Neutrophil (primary cell): ENCODE measurements around the gene VNN1.
A peak's percentile ranks its signal among the peaks of the same experiment; 100 is the strongest.

Experiments used
- H3K27ac ChIP-seq: fragments of 200-600 bp; sonication (generic); 2 replicates; pipeline ENCODE4 v1.5.1; 2016; ENCODE audit warnings: mild to moderate bottlenecking, moderate library complexity
- H3K27me3 ChIP-seq: fragments of 200-600 bp; sonication (generic); 2 replicates; pipeline ENCODE4 v1.6.0; 2016; ENCODE audit warnings: mild to moderate bottlenecking
- H3K36me3 ChIP-seq: fragments of 200-600 bp; sonication (generic); 2 replicates; pipeline ENCODE4 v1.5.1; 2017
- H3K4me1 ChIP-seq, 2 experiments: fragments of 200-600 bp in 1 of 2; sonication (generic) in 1 of 2; 1 replicate in 1 of 2; 2 replicates in 1 of 2; pipeline versions ENCODE4 v1.5.1 to v1.6.1; 2013 to 2016; ENCODE audit warnings: low read depth in 1 of 2, low read length in 1 of 2, mild to moderate bottlenecking in 1 of 2, moderate library complexity in 1 of 2; ENCODE audit not compliant: control insufficient read depth in 1 of 2, insufficient read depth in 1 of 2
- H3K4me3 ChIP-seq, 2 experiments: fragments of 200-600 bp in 1 of 2; sonication (generic) in 1 of 2; 1 replicate in 1 of 2; 2 replicates in 1 of 2; pipeline ENCODE4 v1.5.1; 2013 to 2016; ENCODE audit warnings: low read depth in 1 of 2, low read length in 1 of 2, mild to moderate bottlenecking in 1 of 2, moderate library complexity in 1 of 2
- H3K9me3 ChIP-seq: fragments of 200-600 bp; sonication (generic); 2 replicates; pipeline ENCODE4 v1.5.1; 2016
- TF ChIP-seq, protein P1 (sequence below): fragments of 200-600 bp; sonication (generic); IDR thresholded peaks from 2 replicates; pipeline ENCODE4 v1.5.1; 2016; ENCODE audit warnings: antibody characterized with exemption

Gene VNN1

DNA sequence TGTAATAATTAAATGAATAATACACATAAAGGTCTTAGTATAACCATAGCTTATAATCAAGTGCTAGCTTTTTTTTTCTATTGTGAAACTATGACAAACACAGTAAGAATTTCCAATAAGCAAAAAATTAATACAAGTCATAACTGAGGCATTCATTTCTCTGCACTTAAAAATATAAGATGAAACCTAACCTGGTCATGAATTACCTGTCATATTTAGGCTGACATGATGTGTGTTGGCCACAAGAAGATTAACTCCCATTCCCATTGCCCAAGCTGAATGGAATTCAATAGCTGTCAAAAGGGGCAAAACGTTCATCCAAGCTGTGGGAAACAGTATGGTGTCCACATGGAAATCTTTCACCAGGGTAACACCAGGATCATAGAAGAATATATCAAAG lies 38.4 kb upstream of the VNN1 start:
- H3K4me3 ChIP-seq = peak overlapping the region; percentile 84 to 86
- H3K4me1 ChIP-seq = peaks cover 74 to 85% of the 10 kb centered on the region in 2 experiments
- peak overlapping the region; percentile 91 for H3K27ac ChIP-seq
- H3K27me3 ChIP-seq = no peaks in the 10 kb centered on the region
- peaks cover 89% of the 10 kb centered on the region for H3K36me3 ChIP-seq
- TF ChIP-seq, protein P1, sequence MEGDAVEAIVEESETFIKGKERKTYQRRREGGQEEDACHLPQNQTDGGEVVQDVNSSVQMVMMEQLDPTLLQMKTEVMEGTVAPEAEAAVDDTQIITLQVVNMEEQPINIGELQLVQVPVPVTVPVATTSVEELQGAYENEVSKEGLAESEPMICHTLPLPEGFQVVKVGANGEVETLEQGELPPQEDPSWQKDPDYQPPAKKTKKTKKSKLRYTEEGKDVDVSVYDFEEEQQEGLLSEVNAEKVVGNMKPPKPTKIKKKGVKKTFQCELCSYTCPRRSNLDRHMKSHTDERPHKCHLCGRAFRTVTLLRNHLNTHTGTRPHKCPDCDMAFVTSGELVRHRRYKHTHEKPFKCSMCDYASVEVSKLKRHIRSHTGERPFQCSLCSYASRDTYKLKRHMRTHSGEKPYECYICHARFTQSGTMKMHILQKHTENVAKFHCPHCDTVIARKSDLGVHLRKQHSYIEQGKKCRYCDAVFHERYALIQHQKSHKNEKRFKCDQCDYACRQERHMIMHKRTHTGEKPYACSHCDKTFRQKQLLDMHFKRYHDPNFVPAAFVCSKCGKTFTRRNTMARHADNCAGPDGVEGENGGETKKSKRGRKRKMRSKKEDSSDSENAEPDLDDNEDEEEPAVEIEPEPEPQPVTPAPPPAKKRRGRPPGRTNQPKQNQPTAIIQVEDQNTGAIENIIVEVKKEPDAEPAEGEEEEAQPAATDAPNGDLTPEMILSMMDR = no peak
- H3K9me3 ChIP-seq = no peaks in the 10 kb centered on the region

DNA sequence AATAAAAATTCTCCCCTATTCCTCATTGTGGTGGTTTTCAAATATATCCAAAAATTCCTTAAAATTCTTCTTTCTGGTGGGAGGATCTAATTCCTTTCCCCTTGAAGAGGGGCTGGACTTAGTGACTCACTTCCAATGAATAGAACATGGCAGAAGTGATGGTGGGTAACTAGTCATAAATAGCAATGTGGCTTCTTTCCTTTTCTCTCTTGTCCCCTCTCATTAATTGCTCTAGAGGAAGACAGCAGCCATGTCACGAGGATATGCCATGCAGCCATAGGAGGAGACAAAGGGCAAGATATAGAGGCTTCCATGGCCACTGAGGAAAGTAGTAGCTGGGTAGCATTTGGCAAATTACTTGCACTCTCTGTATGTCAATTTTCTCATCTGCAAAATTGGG lies 38.0 kb upstream of the VNN1 start:
- Histone ChIP-seq H3K4me3 (peak overlapping the region; percentile 84 to 86), H3K36me3 (peaks cover 93% of the 10 kb centered on the region), H3K27ac (peak overlapping the region; percentile 91), H3K27me3 (no peaks in the 10 kb centered on the region), H3K4me1 (peaks cover 79 to 90% of the 10 kb centered on the region in 2 experiments), H3K9me3 (no peaks in the 10 kb centered on the region)
- TF ChIP-seq, protein P1 = no peak

DNA sequence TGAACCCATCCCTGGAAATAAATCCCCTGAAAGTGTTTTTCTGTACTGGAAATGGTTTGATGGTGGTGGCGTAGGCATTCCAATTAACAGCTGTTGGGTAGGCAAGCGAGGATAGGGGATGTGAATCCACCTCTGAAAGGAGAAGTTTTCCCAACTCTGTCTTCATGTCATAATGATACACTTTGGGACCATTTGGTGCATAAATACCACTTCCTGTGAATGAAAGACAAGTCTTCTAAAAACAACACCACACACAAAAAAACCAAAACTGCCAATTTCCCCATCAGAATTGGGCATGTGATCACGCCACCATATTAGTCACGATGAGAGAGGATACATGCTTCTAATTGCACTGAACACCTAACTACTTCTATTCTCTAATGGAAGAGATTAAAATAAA lies 37.5 kb upstream of the VNN1 start:
- Histone ChIP-seq H3K36me3 (peaks cover 98% of the 10 kb centered on the region), H3K4me3 (peak overlapping the region; percentile 84 to 86), H3K9me3 (no peaks in the 10 kb centered on the region), H3K4me1 (peaks cover 84 to 95% of the 10 kb centered on the region in 2 experiments), H3K27ac (peak overlapping the region; percentile 91), H3K27me3 (no peaks in the 10 kb centered on the region)
- TF ChIP-seq, protein P1 = no peak

DNA sequence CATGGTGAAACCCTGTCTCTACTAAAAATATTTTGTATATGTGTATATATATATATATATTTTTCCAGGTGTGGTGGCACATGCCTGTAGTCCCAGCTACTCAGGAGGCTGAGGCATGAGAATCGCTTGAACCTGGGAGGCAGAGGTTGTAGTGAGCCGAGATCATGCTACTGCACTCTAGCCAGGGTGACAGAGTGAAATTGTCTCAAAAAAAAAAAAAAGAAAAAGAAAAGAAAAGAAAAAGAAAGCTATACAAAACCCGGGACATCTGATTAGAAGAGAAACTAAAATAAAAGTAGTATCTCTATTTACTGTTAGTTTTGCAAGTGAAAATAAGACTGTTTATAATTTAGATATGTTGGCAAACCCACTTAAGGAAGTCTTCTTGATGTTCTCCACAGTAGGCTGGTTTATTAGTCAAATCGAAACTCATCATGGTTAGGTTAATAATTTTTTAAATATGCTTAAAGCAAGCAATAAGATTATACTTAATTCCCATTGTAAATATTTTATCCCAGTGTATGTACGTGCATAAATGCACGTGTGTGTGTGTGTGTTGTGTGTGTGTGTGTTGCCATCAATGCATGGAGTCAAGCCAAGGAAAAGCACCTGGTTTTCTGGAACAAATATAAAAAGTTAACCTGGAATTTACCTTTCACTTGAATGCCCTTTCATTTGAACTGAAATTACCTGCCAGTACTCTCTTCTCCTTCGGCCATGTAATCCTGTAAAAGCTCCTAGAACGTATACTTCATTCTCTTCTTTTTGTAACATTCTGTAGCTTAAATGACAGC lies 36.8 kb upstream of the VNN1 start:
- Histone ChIP-seq H3K9me3 (no peaks in the 10 kb centered on the region), H3K27ac (peak overlapping the region; percentile 91), H3K36me3 (peaks cover 99% of the 10 kb centered on the region), H3K27me3 (no peaks in the 10 kb centered on the region), H3K4me1 (peaks cover 89 to 99% of the 10 kb centered on the region in 2 experiments), H3K4me3 (peak overlapping the region; percentile 84 to 86)
- TF ChIP-seq, protein P1 = no peak

DNA sequence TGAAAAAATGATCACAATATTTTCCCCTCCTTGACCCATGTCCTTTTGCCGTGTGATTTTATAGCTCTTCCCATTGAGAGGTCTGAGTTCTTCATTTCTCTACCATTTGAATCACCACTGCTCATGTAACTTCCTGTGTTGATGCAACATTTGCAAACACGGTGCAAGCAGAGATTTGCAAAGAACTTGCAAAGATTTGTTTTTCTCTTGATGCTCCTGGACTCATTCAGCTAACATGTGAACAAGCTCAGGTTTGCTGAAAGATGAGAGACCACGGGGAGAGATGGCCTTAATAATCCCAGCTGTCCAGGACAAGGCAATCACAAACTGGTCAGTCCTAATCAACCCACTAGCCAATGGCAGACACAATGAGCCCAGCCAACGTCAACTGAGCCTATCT lies 35.3 kb upstream of the VNN1 start:
- Histone ChIP-seq H3K4me1 (peaks cover 98 to 100% of the 10 kb centered on the region in 2 experiments), H3K36me3 (peaks cover 98% of the 10 kb centered on the region), H3K27me3 (no peaks in the 10 kb centered on the region), H3K4me3 (peak overlapping the region; percentile 84 to 86), H3K27ac (peak overlapping the region; percentile 91), H3K9me3 (no peaks in the 10 kb centered on the region)
- TF ChIP-seq, protein P1 = peak; percentile 13
